Breast epithelium (tissue), 3 donors: Measurements from ENCODE around the gene HTRA3.

Experiments used
- POLR2AphosphoS5 ChIP-seq, 3 donors: sonication (generic); formaldehyde crosslinking; IDR thresholded peaks; one replicate each; pipeline ENCODE4 v1.6.1; 2017; ENCODE audit warnings: antibody characterized with exemption in 3 of 3
- TF ChIP-seq, protein P1 (sequence below), 3 donors: fragments of 450-650 bp; IDR thresholded peaks; one replicate each; pipeline ENCODE4 v1.5.1; 2016 to 2017; ENCODE audit warnings: antibody characterized with exemption in 3 of 3, mild to moderate bottlenecking in 3 of 3, moderate library complexity in 3 of 3

- TF ChIP-seq, protein P1, sequence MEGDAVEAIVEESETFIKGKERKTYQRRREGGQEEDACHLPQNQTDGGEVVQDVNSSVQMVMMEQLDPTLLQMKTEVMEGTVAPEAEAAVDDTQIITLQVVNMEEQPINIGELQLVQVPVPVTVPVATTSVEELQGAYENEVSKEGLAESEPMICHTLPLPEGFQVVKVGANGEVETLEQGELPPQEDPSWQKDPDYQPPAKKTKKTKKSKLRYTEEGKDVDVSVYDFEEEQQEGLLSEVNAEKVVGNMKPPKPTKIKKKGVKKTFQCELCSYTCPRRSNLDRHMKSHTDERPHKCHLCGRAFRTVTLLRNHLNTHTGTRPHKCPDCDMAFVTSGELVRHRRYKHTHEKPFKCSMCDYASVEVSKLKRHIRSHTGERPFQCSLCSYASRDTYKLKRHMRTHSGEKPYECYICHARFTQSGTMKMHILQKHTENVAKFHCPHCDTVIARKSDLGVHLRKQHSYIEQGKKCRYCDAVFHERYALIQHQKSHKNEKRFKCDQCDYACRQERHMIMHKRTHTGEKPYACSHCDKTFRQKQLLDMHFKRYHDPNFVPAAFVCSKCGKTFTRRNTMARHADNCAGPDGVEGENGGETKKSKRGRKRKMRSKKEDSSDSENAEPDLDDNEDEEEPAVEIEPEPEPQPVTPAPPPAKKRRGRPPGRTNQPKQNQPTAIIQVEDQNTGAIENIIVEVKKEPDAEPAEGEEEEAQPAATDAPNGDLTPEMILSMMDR (IDR thresholded peaks at IDR 0.05): peak in 1 of 3 donors; percentile 25
- TF ChIP-seq POLR2AphosphoS5 (IDR thresholded peaks at IDR 0.05): peak; percentile 18 to 79 (median 37)
These were observed 39.6 kb downstream of the HTRA3 start for GRCh38 chr4:8308856-8309771.
